DOHH2 (cell line): ENCODE measurements around the gene MYO15A.

Source experiments
- CTCF ChIP-seq: fragments of 200-600 bp; sonication (generic); IDR thresholded peaks from one replicate; pipeline ENCODE4 v1.5.1; 2014; ENCODE audit warnings: antibody characterized with exemption, mild to moderate bottlenecking, low read depth, low read length; ENCODE audit not compliant: poor library complexity, severe bottlenecking
- EZH2phosphoT487 ChIP-seq: fragments of 200-600 bp; sonication (generic); IDR thresholded peaks from 2 replicates; pipeline ENCODE4 v1.6.1; 2017; ENCODE audit warnings: borderline replicate concordance, mild to moderate bottlenecking, antibody characterized with exemption, low read length, moderate library complexity, mixed read lengths

DNA sequence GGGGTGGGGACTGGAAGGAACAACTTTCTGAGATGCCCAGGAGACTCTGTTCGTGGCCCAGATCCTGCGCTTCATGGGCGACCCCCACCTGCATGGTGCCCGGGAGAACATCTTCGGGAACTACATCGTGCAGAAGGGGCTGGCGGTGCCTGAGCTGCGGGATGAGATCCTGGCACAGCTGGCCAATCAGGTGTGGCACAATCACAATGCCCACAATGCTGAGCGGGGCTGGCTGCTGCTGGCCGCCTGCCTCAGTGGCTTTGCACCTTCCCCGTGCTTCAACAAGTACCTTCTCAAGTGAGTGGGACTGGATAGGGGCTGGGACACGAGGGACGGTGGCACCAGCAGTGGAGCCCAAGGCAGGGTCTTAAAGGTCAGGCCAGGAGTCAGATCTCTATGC is 37.3 kb downstream of the MYO15A start:
- TF ChIP-seq CTCF (no peak), EZH2phosphoT487 (no peak)
